GM18870 (cell line): ENCODE data around the gene TRIM67.
A peak's percentile ranks its signal among the peaks of the same experiment; 100 is the strongest.

Experiments used
- ATAC-seq: cut with Tn5 transposase; IDR thresholded peaks from one replicate; pipeline ENCODE4 v1.9.1; 2021; ENCODE audit warnings: moderate library complexity; ENCODE audit not compliant: unreplicated experiment

The TRIM67 gene

DNA sequence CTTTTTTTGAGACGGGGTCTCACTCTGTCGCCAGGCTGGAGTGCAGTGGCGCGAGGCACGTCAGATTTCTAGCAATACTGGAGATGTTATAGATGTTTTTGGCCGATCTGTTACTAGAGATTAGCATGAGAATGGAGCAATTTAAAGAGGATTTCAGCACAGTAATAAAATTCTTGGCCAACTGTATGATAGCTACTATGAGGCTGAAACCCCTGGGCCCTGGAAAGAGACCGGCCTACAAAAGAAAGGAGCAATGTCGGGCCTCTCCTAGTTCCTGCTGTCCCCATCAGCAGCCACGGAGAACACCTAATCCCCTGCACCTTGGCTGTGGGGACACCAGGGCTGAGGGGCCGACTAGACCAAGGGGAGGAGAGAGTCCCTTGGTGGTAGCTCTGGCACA lies 69.7 kb downstream of the TRIM67 start:
- ATAC-seq, result no peak

DNA sequence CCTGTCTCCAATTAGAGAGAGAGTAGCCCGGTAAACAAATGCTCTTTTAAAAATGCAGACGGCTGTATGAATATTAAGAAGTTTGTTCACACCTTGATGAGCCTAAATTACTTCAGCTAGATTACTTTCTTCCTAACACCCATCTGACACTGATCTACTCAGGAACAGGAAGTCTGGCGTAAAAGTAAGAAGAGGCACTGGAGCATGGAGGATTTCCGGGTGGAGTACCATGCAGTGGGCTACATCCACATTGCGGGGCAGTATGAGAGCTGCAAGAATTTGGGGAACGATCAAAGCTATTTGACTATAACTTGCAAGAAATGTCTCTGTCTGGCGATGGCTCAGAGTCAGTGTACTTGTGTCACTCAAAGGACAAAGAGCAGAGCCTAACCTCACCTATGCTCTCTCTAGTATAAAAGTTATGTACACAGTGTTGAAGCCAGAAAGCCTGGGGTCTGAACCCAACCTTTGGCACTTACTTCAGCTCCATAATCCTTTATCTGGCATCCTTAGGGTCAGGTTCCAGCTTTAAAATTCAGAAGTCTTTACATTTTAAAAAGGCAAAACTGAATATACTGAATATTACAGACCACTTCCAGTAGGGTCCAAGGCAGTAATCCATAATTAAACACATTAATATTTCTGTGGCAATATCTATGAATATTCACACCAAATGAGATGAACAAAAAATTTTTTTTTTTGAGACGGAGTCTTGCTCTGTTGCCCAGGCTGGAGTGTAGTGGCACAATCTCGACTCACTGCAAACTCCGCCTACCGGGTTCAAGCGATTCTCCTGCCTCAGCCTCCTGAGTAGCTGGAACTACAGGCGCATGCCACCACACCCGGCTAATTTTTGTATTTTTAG lies 71.2 kb downstream of the TRIM67 start:
- peak; percentile 64 for ATAC-seq

DNA sequence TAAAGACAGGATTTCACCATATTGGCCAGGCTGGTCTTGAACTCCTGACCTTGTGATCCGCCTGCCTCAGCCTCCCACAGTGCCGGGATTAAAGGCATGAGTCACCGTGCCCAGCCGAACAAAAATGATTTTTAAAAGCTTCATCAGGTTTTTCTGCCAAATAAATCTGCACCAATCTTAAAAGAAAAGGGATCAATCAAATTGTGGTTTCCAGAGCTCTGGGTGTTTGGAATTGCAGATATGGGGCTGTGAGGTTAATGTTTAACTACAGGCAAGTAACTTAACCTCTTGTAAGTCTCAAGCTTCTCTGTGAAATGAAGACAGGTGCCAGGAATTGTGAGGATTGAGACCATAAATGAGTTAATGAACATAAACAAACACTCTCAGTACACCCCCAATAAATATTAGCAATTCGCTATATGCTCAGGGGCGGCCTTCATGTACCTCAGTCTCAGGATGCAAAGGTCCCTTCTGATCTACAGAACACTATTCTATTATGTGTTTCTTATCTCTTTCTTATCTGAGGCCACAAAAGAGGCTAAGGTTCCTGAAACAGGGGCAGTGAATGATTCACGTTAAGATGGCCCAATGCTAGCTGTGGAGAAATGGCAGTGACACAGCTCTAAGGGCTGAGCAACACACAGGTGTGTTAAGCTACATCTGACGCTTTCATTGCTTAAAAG lies 72.0 kb downstream of the TRIM67 start:
- ATAC-seq, result no peak

DNA sequence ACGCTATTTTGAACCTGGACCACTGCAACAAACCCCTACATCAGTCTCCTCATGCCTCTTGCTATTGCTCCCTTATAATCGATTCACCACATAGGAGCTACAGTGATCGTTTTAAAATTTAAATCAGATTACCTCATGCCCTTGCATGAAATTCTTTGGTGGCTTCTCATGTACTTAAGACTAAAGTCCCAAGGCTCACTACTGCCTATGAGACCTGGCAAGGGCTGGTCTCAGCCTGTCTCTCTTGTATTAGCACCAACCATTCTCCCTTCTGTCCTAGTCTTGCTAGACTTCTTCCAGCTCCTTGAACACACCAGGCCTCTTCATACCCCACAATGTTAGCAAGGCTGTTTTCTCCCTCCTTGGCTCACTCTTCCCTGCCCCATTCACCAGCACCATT lies 72.6 kb downstream of the TRIM67 start:
- ATAC-seq, result no peak

DNA sequence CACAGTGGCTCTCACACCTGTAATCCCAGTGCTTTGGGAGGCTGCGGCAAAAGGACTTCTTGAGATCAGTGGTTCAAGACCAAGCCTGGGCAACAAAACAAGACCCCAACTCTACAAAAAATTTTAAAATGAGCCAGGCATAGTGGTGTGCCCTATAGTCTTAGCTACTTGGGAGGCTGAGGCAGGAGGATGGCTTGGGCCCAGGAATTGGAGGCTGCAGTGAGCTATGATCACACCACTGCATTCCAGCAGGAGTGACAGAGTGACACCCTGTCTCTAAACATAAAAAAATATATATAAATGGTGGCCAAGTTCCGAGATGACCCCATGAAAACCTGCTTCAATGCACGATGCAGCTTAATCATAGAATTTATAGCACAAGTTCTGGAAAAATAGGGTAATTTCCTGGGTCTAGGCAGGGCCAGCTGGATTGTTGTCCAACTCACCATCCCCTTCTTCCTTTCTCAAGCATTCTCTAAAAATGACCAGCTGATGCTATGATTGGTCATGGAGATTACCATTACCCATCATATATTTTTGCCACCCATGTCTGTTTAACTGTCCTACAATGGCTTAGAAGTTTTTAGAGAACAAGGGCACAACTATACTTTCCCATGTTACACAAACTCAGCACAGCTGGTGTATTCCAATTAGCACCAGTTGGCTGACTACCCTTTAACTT lies 73.8 kb downstream of the TRIM67 start:
- no peak for ATAC-seq

DNA sequence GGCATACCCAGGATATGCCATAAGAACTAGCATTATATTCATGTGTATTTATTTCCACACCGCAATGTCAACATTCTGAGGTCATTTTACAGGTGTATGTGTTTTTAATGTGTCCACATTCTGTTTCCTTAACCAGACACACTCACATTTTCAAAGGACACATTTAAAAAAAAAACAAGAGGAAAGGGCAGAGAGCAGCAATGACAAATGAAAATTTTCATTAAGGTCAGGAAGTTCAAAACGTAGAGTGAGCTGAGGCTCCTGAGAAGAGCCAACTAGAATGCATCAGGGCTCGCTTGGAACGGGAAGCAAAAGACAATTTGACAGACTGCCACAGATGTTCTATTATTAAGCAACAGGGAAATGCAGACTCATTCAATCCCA lies 74.3 kb downstream of the TRIM67 start:
- no peak for ATAC-seq

DNA sequence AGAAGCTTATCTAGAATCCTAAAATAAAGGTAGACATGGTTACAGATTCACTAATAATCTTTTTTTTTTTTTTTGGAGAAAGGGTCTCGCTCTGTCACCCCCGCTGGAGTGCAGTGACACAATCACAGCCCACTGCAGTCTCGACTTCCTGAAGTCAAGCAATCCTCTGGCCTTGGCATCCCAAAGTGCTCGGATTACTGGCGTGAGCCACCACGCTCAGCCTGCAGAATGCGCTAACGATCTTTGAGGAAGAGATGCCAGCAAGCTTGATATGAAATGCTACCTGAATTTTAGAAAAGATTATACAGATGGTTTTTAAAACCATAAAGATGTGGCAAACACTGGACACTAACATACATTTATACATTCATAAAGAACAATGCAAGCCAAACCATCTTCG lies 75.1 kb downstream of the TRIM67 start:
- ATAC-seq, result no peak

DNA sequence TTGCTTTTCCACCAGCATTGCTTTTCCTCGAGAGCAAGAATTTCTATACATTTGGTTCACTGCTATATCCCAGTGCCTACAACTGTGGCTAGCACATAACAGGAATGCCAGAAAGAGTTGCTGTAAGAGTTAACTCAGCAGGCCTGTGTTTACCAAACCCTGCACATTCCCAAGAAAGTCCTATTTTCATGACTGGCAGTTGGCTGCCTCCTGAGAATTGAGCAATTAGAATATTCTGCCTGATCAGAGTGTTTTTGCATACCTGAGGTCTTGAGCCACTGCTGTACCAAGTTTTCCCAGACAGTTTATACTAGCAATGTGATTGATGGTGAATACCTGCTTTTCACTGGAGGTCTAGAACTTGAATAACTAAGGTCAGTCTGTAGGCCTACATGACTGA lies 76.4 kb downstream of the TRIM67 start:
- no peak for ATAC-seq

DNA sequence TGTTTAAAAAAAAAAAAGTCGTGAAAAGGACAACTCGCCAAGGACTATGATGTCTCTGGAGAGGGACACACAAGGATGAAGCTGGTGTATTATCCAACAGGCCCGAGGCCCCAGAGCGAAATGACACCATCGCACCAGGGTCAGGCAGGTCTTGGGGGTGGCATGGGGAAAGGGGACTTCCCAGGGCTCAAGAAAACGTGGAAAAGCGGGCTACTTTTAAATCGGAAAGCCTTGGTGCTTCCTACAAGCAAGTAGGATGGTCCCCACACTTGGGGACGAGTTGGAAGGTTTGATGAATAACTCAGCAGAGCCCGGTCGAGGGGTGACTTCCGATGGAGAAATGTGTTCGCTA lies 78.6 kb downstream of the TRIM67 start:
- ATAC-seq, result no peak

DNA sequence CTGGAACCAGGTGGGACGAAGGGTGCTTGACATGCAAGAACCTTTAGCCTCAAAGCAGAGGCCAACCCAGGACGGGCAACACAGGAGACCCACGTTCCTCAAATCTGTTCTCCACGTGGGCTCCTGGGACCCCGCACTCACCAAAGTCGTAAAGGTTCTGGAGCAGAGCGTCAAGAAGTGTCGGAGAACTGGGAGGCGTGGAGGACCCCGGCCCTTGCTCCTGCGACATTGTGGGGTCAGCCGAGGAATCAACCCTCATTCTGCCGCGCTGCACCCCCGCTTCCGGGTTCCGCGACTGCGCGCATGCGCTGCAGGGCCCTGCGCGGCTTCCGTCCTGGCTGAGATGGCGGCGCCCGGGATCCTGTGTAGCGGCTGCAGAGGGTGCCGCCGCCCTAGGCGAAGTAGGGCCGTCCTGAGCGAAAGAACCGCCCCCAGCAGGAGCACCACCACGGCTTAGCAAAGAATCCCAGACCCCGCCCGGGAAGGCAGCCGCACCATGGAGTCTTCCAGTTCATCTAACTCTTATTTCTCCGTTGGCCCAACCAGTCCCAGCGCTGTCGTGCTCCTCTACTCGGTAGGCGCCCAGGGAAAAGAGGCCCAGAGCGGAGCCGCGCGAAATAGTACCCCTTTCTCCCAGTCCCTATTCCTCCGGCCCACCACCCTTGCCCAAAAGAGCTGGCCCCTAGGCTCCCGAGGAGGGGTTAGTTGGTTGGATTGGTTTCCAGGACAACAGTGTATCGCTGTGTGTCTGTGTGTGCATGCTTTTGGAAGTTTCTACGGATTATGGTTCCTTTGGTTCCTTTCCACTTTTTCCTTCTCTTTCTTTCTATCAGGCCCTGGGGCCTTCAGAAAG lies 79.3 kb downstream of the TRIM67 start, which contains the start of gene GNPAT:
Gene GNPAT (plus strand): TSS at position 330 of the 853 bp plus-strand sequence. CDS start 167 bp downstream, at position 497.
- peak; percentile 74 for ATAC-seq

DNA sequence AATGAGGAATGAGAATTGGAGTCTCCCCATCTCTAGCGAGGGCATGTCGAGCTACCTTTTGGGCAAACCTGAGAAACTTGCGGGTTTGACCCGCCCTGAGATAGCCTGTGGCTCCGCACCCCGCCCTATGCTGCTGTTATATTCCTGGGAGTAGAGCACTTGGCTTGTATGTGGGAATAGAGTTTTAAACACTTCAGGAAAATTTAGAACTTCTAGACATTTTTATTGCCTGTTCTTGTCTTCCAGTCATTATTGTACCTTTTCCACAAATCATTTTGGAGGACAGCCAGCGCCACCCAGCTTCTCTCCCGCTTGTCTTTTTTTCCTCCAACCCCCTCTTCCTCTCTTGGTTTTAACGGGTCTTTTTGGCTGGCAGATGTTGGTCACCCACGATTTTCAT lies 79.9 kb downstream of the TRIM67 start:
- ATAC-seq, result peak; percentile 30

DNA sequence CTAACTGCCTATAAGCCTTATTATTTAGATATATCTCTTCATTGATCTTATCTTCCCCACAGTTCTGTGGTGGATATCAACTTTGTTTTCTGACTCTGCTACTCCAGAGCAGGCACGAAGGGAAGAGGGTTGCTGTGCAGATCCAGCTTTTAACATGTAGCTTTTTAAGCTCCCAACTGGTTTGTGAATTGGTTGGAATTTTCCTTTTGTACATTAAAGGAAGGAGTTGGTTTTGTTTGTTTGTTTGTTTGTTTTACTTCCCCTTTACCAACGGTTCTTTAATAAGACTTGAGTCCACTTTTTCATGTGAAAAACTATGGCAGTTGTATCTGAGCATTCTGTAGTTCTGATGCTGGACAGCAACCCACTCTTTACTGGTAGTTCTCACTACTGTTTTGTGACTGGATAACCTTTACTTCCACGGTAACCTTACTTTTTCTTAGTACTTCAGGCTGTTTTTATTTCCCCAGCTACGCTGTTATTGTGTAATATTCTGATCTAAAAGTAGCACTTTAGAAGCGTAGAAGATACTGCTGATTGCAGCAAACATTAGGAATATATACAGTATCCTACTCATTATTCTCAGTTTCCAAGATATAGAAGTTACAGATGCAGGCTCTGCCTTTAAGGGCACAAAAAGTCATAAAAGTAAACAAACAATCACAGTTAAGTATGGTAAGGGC lies 80.8 kb downstream of the TRIM67 start:
- no peak for ATAC-seq

DNA sequence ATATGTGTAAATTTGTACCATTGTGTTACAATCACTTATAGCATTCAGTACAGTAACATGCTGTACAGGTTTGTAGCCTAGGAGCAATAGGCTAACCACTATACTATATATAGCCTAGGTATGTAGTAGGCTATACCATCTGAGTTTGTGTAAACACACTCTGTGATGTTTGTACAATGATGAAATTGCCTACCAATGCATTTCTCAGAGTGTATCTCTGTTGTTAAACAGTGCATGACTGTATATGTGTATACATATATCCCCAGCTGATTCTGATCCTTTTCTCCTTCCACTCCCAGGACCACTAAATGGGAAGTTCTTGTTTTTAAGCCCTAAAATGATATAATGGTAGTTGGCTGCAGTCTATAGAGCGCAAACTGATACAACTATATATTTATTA lies 86.9 kb downstream of the TRIM67 start:
- ATAC-seq, result no peak

DNA sequence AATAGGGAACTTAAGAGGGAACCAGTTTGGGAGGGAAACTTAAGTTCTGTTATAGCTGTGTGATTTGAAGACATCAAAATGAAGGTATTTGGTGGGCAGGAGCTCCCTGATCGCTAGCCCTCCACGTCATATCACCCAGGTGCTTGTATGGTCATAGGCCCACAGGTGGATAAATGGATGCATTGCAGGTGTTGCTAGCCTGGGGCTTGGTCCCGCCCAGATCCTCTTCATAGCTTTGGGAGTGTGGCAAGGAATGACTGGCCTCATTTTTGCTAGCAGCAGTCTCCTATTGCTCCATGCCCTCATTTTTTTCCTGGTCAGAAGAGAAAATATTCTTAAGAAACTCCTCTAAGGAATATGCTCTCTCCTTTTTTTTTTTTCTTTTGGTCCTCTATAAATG lies 90.5 kb downstream of the TRIM67 start:
- ATAC-seq, result no peak

DNA sequence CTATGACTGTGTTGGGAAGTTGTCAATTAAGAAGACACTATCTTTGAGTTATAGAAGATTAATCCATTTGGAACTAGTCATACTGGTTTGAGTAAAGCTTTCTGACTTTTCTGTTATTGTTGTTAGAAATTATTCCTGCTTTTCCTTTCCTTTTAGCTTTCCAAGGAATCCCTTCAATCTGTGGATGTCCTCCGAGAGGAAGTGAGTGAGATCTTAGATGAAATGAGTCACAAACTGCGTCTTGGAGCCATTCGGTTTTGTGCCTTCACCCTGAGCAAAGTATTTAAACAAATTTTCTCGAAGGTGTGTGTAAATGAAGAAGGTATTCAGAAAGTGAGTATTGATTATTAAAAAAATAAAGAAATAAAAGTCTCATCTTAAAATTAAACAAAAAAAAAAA lies 98.5 kb downstream of the TRIM67 start:
- no peak for ATAC-seq

DNA sequence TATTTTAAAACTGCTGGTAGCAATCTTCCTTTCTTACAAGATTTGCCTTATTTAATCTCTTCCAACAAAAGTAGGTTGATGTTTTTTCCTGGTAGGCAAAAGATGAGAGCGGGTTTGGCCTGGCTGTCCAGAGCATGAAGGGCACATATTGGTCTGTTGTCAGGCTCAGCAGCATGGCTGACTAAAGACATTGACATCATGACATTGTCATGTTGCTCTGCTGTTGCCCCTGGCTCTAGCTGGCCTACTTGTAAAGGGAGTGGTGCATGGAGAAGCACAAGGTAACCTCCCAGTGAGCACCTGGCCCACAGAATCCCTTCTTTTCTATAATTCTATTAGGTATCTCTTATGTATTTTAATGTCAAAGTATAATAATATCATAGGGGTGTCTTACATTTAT lies 102.8 kb downstream of the TRIM67 start:
- ATAC-seq, result no peak

DNA sequence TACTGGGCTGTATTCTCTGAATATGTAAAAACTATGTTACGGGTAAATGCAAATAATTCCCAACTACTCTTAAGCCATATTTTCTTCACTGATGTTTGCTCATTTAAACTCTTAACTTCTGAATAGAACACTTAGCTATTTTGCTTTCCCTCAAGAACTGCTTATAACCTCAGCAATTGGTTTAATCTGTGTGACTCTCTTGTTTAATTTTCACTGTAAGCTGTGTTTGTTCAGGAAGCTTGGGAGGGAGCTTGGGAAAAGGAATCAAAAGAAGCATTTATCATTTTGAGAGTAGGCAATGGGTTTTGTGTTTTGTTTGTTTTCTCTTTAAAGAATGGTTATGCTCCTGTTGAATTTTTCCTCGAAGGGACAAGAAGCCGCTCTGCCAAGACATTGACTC lies 103.5 kb downstream of the TRIM67 start:
- no peak for ATAC-seq

DNA sequence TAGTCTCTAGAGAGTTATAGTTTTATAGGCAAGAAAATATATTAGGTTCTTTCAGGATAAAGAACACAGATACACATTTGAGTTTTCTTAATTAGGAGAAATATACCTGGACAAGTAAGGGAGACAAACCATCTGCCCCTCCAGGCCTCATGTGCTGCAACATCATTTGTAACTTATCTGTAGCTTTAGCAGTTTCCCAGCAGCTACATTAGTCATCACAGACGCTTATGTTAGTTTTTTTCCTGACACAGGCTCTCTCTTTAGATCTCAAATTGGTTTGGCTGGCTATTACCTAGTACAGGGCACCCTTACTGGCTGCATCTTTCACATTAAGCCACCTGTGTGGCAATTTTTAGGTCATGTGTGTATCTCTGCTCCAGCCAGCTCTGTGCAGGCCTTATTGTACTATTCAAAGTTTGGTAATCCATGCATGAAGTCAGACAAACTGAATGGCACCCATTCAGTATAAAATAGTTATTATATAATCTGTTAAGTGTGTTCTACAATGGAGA lies 105.0 kb downstream of the TRIM67 start:
- ATAC-seq, result no peak
